Uterus (tissue), 2 donors: ENCODE data around the gene MYO16.

Experiments
- CTCF ChIP-seq, 4 experiments: fragments of 200-600 bp in 2 of 4; fragments of 450-650 bp in 2 of 4; sonication (generic) in 2 of 4; IDR thresholded peaks; one replicate each; pipeline ENCODE4 v1.5.1; 2016 to 2019; ENCODE audit warnings: antibody characterized with exemption in 4 of 4, mild to moderate bottlenecking in 2 of 4, moderate library complexity in 1 of 4
- POLR2A ChIP-seq, 2 donors: fragments of 450-650 bp; IDR thresholded peaks; one replicate each; pipeline ENCODE4 v1.6.1; 2016; ENCODE audit warnings: antibody characterized with exemption in 2 of 2, mild to moderate bottlenecking in 1 of 2, moderate library complexity in 1 of 2

GRCh38 chr13:108594153-108594552 lies 35.3 kb upstream of the MYO16 start:
- no peak for TF ChIP-seq CTCF (IDR thresholded peaks at IDR 0.05)
- no peak for TF ChIP-seq POLR2A (IDR thresholded peaks at IDR 0.05)
